HG03521 (cell line): ENCODE data around the gene MAP4K4.

Experiments
- ATAC-seq: cut with Tn5 transposase; IDR thresholded peaks from one replicate; pipeline ENCODE4 v1.9.1; 2021; ENCODE audit warnings: mild to moderate bottlenecking, moderate library complexity; ENCODE audit not compliant: unreplicated experiment

Gene MAP4K4

GRCh38 chr2:101720732-101721131, 23.2 kb downstream of the MAP4K4 start:
- no peak for ATAC-seq

GRCh38 chr2:101722864-101723263, 25.4 kb downstream of the MAP4K4 start:
- no peak for ATAC-seq

- no peak for ATAC-seq
Observed at GRCh38 chr2:101723371-101724124, 26.0 kb downstream of the MAP4K4 start.

GRCh38 chr2:101724125-101724474, 26.6 kb downstream of the MAP4K4 start:
- ATAC-seq, result no peak

GRCh38 chr2:101725038-101725437, 27.5 kb downstream of the MAP4K4 start:
- no peak for ATAC-seq

GRCh38 chr2:101725515-101726192, 28.1 kb downstream of the MAP4K4 start:
- ATAC-seq, result no peak

- no peak for ATAC-seq
Observed at GRCh38 chr2:101728865-101729264, 31.4 kb downstream of the MAP4K4 start.

- no peak for ATAC-seq
Observed at GRCh38 chr2:101729521-101730190, 32.1 kb downstream of the MAP4K4 start.

GRCh38 chr2:101731221-101732054, 33.9 kb downstream of the MAP4K4 start:
- ATAC-seq, result no peak

- no peak for ATAC-seq
Observed at GRCh38 chr2:101732199-101732598, 34.7 kb downstream of the MAP4K4 start.

GRCh38 chr2:101732773-101733256, 35.3 kb downstream of the MAP4K4 start:
- ATAC-seq, result no peak

GRCh38 chr2:101733257-101733993, 35.9 kb downstream of the MAP4K4 start:
- no peak for ATAC-seq

- no peak for ATAC-seq
Observed at GRCh38 chr2:101734505-101735165, 37.1 kb downstream of the MAP4K4 start.

- no peak for ATAC-seq
Observed at GRCh38 chr2:101735166-101735533, 37.6 kb downstream of the MAP4K4 start.

GRCh38 chr2:101736233-101736632, 38.7 kb downstream of the MAP4K4 start:
- no peak for ATAC-seq

GRCh38 chr2:101736861-101737291, 39.4 kb downstream of the MAP4K4 start:
- no peak for ATAC-seq

- ATAC-seq, result no peak
Observed at GRCh38 chr2:101737478-101738255, 40.2 kb downstream of the MAP4K4 start.

GRCh38 chr2:101738649-101739048, 41.1 kb downstream of the MAP4K4 start:
- ATAC-seq, result no peak

- no peak for ATAC-seq
Observed at GRCh38 chr2:101740555-101740964, 43.1 kb downstream of the MAP4K4 start.
